ENCODE results near the gene COQ8B.

Gene COQ8B

DNA sequence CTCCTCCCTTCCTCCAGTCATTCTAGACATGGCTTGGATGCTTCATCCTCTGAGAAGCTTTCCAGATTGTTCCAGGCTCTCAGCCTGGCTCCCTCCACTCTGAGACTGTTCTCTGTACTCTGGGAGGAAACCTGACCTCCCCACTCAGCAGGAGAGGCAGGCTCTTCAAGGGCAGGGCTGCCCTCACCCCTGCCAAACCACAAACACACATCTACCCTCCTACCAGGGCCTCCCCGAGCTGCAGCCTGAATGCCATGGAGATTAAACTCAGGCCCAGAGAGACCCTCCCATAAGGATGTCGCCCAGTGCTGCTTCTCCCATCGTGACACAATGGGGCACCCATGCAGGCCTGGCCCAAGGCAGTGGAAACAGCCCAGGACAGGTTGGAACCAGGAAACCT lies 42.4 kb downstream of the COQ8B start:
- no peak overlapping the region for H3K27ac ChIP-seq
- TF ChIP-seq, protein P1, sequence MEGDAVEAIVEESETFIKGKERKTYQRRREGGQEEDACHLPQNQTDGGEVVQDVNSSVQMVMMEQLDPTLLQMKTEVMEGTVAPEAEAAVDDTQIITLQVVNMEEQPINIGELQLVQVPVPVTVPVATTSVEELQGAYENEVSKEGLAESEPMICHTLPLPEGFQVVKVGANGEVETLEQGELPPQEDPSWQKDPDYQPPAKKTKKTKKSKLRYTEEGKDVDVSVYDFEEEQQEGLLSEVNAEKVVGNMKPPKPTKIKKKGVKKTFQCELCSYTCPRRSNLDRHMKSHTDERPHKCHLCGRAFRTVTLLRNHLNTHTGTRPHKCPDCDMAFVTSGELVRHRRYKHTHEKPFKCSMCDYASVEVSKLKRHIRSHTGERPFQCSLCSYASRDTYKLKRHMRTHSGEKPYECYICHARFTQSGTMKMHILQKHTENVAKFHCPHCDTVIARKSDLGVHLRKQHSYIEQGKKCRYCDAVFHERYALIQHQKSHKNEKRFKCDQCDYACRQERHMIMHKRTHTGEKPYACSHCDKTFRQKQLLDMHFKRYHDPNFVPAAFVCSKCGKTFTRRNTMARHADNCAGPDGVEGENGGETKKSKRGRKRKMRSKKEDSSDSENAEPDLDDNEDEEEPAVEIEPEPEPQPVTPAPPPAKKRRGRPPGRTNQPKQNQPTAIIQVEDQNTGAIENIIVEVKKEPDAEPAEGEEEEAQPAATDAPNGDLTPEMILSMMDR (IDR thresholded peaks at IDR 0.05) = no peak
- no peak for TF ChIP-seq ZFX (IDR thresholded peaks at IDR 0.05; ENCODE audit: borderline replicate concordance)

DNA sequence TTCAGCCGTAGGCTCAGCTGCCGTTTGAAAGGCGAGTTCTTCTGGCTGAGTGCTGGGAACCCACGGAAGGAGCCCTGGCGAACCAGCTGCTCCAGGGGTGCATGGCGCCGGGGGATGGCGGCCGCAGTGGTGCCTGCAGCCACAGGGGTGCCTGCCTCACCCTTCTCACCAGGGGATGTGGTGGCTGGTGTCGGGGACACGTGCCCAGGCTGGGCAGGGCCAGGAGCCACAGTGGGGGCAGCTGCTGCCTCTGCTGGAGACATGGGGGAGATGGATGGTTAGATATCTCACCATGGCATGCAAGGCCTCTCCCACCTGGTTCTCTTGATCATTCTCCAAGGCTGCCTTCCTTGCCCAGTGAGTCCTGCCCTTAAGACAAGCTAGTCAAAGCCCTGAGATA lies 43.3 kb downstream of the COQ8B start:
- no peak for TF ChIP-seq ZFX (IDR thresholded peaks at IDR 0.05; ENCODE audit: borderline replicate concordance)
- TF ChIP-seq, protein P1 (IDR thresholded peaks at IDR 0.05) = no peak
- H3K27ac ChIP-seq = no peak overlapping the region

DNA sequence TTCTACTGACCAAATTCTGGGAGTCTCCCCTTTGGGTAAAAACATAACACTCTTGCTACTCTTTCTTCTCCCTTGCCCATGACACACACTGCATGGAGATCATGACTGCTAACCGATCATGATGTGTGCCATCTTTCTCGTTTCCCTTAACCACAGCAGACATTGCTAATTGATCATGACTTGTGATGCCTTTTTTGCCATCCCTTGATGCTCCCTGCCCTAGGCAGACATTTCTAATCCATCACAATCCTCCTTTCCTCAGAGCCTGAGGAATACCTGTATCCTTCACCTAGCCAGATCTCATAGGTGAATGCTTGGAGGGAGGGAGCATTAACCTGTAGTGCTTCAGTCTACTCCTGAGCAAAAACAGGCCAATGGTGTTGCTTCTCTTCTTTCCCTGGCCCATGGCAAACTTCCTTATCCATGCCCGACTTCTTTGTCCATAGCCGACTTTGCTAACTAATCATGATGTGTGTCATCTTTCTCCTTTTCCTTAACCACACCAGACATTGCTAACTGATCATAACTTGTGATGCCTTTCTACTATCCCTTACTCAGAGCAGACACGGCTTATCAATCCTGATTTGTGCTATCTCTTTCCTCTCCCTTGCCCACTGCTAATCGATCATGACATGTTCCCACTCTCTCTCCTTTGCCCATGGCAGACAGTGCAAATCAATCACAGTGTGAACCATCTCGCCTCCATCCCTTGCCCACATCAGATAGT lies 44.0 kb downstream of the COQ8B start:
- TF ChIP-seq ZFX (IDR thresholded peaks at IDR 0.05; ENCODE audit: borderline replicate concordance) = no peak
- TF ChIP-seq, protein P1 (IDR thresholded peaks at IDR 0.05) = no peak
- H3K27ac ChIP-seq = no peak overlapping the region

DNA sequence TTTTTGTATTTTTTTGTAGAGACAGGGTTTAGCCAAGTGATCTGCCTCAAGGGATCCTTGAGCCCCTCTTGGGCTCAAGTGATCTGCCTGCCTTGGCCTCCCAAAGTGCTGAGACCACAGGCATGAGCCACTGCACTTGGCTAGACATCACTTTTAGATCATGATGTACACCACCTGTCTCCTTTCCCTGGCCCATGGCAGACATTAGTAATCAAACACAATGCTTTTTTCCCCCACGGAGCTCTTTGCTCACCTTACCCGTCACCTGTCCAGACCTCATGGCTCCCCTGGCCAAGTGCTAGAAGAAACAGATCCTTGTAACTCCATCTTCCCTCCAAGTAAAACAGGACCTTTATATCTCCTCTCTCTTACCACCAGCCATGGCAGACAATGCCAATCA lies 44.6 kb downstream of the COQ8B start:
- TF ChIP-seq ZFX (IDR thresholded peaks at IDR 0.05; ENCODE audit: borderline replicate concordance) = no peak
- TF ChIP-seq, protein P1 (IDR thresholded peaks at IDR 0.05) = no peak
- H3K27ac ChIP-seq = no peak overlapping the region

DNA sequence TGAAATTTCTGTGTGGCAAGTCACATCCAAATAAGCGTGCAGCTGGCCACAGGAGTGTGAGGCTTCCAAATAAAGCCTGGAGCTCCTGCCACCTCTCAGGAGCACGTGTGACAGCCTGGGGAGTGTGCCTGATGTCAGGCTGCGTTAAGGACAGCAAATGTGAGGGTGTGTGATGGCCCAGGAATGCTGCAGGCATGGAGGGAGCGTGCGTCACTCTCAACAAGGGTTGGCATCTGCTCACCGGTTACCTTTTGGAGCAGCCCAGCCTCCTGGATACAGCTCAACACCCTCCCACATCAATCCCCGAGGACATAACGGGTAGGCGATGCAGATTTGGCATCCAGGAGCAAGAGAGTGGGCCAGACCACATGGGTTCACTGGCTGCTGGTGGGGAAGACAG lies 45.3 kb downstream of the COQ8B start:
- no peak overlapping the region for H3K27ac ChIP-seq
- TF ChIP-seq ZFX (IDR thresholded peaks at IDR 0.05; ENCODE audit: borderline replicate concordance) = no peak
- TF ChIP-seq, protein P1 (IDR thresholded peaks at IDR 0.05) = no peak

DNA sequence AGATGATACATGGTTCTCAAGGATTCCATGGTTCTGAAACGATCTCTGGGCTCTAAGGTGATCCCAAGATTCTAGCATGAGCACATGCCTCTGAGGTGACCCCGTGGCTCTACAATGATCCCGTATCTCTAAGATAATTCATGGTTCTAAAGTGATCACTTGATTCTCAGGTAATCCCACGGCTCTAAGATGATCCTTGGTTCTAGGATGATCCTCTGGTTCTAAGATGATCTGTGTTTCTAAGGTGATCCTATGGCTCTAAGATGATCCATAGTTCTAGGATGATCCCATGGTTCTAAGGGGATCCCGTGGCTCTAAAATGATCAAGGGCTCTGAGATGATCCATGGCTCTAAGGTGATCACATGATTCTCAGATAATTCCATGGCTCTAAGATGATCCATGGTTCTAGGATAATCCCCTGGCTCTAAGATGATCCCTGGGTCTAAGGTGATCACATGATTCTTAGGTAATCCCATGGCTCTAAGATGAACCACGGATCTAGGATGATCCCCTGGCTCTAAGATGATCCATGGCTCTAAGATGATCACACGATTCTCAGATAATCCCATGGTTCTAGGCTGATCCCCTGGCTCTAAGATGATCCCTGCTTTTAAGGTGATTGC lies 47.6 kb downstream of the COQ8B start:
- H3K27ac ChIP-seq = no peak overlapping the region
- no peak for TF ChIP-seq ZFX (IDR thresholded peaks at IDR 0.05; ENCODE audit: borderline replicate concordance)
- TF ChIP-seq, protein P1 (IDR thresholded peaks at IDR 0.05) = no peak

DNA sequence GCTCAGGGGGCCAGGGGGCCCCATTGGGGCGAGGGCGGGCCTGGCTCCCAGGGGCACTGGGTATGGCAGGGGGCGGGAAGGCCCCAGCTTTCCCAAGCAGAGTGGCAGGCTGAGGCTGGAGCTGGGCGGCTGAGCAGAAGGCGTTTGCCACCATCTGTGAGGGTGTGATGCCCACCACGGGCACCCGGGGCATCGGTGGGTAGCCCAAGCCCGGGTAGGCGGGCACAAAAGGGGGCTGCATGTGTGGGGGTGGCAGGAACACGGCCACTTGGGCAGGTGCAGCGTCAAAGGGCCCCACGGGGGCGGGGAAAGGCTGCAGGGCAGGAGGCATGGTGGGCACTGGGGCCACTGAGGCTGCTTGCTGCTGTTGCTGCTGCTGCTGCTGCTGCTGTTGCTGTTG lies 49.1 kb downstream of the COQ8B start:
- H3K27ac ChIP-seq = no peak overlapping the region
- TF ChIP-seq, protein P1 (IDR thresholded peaks at IDR 0.05) = no peak
